ENCODE results near the gene TOMM40.
"Not testable (repeated sequence)": the region's sequence is repeated elsewhere in the genome, so short reads cannot be mapped to it uniquely, and the experiment has no call there.

TOMM40 gene

DNA sequence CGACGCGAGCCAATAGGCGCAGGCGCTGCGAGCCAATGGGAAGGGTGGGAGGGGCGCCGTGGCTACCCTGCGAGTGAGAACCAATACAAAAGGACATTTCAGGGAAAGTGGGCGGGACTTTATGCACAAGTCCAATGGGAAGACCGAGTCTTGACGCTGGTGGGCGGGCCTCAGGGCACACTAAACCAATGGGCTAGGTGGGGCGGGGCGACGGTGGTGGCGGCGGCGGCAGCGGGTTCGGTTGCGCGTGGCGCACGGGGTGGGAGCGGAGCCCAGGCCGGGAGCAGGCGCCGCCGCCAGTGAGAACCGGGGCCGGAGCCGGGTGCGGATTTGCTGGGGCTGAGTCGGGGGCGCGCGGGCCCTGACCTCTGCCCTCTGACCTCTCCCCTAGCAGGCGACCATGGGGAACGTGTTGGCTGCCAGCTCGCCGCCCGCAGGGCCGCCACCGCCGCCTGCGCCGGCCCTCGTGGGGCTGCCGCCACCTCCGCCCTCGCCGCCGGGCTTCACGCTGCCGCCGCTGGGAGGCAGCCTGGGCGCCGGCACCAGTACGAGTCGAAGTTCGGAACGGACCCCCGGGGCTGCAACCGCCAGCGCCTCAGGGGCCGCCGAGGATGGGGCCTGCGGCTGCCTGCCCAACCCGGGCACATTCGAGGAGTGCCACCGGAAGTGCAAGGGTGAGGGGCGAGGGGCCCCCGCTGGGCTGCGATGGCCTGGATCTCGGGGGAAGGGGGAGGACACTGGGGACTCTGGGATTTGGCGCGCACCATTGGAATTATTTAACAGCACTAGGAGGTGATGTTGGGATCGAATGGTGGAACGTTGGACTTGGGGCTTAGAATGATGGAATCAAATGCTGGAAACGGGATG lies at the start of gene TOMM40:
TSS of gene TOMM40 (plus strand) at position 239 of the 867 bp plus-strand sequence. CDS start at position 401, 162 bp downstream.
- DNase-seq = no peak

DNA sequence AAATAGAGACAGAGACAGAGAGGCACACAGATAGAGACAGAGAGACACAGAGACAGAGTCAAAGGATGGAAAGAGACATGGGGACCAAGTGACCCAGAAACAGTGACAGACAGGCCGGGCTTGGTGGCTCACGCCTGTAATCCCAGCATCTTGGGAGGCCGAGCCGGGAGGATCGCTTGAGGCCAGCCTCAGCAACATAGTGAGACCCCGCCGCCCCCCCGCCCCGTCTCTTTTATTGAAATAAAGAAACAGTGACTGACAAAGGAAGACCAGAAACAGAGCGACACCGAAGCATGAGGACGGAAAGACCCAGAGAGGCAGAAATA lies 45.8 kb upstream of the TOMM40 start:
- no peak for DNase-seq

DNA sequence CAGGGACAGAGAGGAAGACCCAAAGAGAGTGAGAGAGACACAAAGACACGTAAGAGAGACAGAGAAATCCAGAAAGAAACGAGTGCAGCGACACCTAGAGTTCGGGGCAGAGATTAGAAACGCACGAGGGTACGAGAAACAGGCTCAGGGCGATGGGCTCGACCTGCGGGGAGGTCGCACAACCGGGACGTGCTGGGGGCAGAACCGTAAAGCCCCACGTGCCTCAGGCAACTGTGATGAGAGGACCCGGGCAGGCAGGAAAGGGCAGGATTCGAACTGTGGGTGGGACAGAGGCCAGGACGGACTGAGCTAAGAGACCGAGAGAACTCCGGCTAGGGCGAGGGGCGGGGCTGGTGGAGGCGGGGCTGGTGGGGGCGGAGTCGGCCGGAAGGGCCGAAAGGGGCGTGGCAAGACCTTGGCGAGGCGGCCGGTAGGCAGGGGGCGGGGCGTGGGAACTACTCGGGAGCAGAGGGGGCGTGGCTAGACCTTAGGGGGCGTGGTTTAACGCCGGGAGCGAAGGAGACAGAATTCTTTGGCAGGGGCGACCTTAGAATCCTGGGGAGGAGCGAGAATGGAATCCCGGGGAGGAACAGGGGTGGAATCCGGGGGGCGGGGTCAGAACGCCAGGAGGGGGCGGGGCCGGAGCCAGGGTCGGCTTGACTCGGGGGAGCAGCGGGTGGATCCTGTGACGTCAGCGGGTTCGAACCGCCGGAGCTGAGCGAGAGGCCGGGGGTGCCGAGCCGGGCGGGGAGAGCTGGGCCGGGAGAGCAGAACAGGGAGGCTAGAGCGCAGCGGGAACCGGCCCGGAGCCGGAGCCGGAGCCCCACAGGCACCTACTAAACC lies 45.2 kb upstream of the TOMM40 start, which contains the start of gene NECTIN2:
TSS of gene NECTIN2 (plus strand) at position 686 of the 843 bp plus-strand sequence. CDS start 229 bp downstream, outside the sequence.
- DNase-seq = peak; percentile 98

DNA sequence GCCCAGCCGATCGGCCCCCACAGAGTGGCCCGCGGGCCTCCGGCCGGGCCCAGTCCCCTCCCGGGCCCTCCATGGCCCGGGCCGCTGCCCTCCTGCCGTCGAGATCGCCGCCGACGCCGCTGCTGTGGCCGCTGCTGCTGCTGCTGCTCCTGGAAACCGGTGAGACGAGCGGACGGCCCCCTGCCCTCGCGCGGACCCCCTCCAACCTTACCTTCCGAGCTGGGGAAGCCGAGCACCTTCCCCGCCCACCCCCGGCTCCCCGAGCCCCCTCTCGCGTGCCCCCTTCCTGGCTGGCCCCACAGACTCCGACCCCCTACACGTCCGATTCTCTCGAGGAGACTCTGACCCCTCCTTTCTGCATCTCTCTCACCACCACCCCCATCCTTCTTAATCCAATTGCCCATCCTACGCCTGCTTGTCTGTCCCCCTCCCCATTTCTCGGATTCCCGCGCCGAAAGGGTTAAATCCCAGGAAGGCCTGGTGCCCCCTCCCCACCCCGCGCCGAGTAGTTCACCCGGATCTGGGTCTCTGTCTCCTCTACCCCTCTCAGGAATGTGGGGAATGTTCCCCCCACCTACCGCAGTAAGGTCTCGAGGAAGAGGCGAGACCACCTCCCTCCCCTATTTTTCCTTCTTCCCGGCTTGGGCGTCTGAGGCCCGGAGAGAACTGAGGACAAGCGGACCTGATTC lies 44.5 kb upstream of the TOMM40 start:
- peak; percentile 62 for DNase-seq

DNA sequence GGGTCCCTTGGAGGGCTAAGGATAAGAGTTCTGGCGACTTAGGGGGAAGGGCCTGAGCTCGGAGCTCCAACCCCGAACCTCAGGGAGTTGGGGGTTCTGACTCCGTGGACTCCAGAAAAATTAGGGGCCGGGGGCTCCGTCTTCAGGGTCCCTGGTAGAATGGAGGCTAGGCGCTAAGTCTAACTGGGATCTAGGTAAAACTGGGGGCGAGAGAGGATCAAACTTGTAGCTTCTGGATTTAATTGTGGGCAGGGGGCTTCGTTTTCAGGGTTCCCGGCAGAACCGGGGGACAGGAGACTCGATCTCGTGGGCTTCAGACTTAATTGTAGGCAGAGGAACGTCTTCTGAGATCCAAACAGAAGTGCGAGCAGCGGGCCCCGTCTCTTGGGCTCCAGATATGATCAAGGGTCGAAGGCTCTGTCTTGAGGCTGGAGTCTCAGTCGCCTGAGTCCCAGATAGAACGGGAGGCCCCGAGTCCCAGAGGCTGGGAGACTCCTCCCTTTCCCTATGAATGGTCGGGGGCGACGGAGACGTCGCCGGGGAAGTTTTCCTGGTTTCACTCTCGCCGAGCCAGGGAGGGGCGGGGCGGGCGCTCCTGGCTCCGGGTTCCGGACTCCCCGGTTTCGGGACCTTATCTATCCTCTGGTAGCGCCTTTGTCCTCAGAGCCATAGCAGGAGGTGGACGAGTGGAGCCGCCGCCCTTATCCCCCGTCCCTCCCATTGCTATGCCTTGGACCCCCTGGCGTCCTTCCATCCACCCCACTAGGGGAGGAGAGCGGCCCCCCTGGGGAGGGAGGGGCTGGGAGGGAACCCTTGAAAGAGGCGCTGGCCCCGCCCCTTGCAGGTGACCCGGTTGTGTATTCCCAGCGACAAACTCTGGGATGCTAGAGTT lies 43.7 kb upstream of the TOMM40 start:
- DNase-seq = peak; percentile 50

DNA sequence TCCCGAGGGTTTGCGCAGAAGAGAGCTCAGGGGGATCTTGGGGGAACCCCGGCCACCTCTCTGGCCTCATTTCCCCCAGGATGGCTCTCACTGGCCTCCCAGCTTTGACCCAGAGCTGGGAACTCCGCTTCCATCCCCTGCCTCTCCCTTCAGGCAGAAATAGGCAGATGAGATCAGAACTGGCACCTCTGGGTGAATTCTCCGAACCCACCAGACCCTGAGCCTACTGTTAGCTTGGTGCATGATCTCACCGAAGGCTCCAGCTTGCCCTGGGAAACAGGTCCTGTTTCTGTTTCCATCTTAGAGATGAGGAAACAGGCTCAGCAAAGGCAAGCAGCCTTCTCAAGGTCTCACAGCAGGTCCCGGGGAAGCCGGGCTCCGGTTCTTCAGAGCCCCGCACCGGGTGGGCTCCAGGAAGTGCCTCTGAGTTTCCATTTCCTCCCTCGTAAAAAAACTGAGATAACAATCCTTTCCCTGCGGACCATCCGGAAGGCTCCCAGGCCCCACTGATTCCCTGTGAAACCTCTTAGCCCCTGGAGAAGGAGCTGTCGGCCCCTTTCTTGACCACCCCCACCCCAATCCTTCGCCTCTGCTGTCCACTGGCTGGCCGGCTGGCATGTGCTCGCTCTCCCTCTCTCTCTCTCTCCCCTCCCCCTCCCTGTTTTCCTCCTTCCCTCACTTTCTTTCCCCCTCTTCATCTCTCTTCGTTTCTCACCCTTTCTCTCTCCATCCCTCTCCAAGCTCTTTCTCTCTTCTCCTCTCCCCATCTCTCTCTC lies 42.8 kb upstream of the TOMM40 start:
- DNase-seq = peak; percentile 37

DNA sequence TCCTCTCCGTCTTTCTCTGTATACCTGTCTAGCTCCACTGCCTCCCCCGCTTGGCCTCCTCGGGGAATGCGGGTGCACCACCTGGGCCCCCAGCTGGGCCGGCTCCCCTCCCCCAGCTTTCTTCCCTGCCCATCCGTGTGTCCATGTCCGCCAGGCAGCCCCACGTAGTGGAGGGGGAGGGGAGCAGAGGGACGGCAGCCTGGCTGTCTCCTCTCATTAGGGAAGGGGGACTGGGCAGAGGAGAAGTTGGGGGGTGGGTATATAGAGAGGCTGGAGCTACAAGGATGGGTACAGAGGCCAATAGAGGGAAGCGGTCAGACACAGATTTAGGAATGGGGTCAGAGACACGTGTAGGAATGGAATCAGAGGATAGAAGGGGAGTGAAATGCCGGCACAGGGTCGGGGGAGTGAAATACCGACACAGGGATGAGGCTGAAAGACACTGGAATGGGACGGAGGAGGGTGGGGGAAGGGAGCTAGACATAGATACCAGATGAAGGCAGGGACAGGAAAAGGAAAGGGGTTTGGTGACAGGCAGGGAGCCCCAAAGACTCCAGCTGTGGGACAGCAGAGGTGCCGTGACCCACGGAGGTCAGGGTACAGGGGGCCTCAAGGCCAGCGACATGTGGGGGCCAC lies 42.1 kb upstream of the TOMM40 start:
- DNase-seq = no peak

DNA sequence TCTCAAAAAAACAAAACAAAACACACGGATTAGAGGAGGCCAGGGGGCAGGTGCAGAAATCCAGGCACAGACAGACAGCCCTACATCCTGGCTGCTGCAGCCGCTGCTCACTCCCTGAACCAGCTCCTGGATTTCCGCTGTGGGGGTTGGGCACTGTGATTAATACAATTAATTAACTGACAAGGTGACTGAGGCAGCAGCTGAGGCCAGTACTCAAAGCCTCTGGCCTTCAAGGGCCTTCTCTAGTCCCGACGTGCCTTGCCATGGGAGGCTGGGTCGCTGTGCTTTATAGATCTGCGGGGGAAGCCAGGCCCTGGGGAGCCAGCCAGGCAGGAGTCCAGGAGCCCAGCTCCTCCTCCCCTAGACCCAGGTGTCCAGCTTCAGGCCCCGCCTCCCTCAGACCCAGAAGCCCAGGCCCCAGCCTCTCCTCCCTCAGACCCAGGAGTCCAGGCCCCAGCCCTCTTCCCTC lies 40.4 kb upstream of the TOMM40 start:
- no peak for DNase-seq

DNA sequence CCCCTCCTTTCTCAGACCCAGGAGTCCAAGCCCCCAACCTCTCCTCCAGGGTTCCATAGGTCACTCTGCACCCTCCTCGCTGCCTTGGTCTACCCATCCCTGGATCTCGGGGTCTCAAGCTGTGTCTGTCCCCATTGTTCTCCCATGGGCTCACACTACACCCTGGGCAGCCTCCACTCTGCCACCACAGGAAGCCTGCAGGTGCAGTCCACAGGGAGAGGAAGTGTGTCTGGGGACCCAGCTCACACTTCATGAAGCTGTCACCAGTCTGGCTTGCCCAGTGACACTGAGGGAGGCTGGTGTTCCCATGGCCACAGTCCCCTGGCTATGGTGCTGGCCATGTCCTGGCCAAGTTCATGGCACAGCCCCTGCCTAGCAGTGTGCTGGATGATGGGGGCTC lies 39.6 kb upstream of the TOMM40 start:
- no peak for DNase-seq

DNA sequence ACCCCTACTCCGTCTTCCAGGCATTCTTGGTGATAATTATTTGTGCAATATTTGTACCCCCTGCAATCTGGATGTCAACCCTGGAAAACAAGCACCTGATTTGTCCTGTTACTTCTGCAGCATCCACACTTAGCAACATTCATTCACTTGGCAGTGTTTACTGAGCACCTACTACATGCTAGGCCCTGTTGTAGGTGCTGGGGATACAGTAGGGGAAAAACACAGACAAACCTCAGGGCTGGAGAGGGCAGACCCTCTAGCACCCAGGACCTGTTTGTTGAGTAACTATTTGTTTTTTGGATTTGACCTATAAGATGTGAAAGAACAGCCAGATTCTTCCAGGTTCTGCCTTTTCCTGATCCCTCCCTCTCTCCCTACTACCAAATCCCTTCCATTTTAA lies 35.4 kb upstream of the TOMM40 start:
- DNase-seq = no peak

DNA sequence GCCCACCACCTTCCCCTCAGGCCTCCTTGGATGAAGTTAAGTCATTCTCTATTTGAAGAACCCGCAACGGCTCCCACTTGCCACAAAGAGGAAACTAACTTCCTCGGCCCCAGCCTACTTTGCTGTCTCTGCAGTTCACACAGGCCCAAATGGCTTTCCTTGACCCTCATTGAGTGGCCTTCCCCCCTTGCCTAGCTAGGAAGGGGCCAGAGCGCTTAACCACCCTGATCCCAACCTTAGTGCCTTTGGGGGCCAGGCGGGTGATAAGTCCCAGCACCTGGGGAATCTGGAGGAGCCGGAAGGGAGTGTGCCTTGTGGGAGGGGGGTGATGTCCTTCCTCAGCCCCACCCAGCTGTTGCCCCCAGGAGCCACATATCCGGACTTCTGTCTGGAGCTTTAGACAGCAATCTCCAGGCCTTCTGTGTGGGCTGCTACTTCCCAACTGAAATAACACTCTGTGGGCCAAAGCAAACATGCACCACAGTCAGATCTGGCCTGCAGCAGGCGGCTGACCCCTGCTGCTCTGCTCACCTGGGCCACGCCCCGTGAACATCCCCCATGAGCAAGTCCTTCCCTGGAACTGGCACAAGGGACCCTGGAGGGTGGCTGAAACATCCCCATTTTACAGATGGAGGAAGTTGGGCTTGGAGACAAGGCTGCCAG lies 34.5 kb upstream of the TOMM40 start:
- no peak for DNase-seq

DNA sequence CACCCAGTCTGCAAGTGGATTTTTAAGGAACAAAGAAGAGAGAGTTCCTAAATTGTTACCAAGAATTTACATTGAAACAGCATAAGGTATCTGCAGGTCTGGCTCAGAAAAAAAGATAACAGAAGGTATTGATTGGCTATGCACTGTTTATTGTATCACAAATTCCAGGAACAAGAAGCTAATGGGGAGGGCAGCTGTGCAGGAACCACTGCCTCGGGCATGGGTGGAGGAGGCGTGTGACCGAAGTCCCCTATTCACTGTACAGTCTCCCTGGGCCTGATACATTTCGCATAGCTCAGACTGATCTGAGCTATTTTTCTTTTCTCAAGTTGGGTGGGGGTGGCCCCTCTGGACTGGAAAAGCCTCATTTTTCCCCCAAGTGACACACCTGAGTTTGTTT lies 33.2 kb upstream of the TOMM40 start:
- no peak for DNase-seq

DNA sequence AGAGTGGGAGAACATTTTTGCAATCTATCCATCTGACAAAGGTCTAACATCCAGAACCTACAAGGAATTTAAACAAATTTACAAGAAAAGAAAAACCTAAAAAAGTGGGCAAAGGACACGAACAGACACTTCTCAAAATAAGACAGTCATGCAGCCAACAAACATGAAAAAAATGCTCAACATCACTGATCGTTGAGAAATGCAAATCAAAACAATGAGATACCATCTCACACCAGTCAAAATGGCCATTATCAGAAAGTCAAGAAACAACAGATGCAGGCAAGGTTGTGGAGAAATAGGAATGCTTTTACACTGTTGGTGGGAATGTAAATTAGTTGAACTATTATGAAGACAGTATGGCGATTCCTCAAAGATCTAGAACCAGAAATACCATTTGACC lies 29.5 kb upstream of the TOMM40 start:
- DNase-seq = not testable (repeated sequence)

DNA sequence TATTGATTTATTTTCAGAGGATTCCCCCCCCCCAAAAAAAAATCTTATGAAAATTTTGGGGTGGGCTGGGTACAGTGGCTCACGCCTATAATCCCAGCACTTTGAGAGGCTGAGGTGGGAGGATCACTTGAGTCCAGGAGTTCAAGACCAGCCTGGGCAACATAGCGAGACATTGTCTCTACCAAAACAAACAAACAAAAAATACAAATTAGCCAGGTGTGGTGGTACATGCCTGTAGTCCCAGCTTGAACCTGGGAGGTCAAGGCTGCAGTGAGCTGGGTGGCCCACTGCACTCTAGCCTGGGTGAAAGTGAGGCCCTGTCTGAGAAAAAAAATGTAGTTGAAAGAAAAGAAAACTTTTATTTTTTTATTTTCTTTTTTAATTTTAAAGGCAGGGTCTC lies 27.1 kb upstream of the TOMM40 start:
- no peak for DNase-seq

DNA sequence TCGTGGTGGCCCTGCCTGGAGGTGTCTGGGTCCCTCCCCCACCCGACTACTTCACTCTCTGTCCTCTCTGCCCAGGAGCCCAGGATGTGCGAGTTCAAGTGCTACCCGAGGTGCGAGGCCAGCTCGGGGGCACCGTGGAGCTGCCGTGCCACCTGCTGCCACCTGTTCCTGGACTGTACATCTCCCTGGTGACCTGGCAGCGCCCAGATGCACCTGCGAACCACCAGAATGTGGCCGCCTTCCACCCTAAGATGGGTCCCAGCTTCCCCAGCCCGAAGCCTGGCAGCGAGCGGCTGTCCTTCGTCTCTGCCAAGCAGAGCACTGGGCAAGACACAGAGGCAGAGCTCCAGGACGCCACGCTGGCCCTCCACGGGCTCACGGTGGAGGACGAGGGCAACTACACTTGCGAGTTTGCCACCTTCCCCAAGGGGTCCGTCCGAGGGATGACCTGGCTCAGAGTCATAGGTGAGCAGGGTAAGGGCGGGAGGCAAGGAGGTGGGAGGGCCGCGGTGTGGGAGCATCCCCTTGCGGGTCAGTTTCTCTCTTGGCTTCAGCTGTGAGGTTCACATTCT lies 25.8 kb upstream of the TOMM40 start:
- DNase-seq = no peak

DNA sequence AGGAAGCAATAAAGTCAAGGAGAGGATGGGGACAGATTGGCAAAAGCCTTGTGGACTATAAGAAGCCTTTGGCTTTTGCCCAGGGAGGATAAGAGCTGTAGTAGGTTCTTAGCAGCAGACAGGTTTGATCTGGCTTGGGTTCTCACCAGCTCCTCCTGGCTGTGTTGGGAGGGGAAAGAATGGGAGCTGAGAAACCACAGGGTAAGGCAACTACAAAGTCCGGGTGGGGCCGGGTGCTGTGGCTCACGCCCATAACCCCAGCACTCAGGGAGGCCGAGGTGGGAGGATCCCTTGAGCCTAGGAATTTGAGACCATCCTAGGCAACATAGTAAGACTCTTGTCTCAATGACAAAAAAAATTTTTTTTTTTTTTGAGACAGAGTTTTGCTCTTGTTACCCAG lies 24.4 kb upstream of the TOMM40 start:
- no peak for DNase-seq

DNA sequence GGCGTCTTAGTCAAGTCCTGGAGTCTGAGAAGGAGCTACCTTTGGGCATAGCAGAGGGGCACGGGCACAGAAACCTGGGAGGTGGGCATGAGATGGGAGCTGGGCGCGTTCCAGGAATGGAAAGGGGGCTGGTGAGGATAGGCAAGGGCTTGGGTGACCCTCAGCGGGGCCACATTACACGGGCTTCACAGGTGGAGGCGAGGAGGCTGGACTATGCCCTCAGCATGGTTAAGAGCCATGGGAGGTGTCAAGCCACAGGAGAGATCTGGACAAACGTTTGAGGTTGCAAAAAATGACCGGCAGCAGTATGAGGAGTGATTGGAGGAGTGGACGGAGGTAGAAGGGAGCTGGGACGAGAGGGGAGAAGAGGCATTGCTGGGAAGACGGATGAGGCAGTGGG lies 23.5 kb upstream of the TOMM40 start:
- no peak for DNase-seq

DNA sequence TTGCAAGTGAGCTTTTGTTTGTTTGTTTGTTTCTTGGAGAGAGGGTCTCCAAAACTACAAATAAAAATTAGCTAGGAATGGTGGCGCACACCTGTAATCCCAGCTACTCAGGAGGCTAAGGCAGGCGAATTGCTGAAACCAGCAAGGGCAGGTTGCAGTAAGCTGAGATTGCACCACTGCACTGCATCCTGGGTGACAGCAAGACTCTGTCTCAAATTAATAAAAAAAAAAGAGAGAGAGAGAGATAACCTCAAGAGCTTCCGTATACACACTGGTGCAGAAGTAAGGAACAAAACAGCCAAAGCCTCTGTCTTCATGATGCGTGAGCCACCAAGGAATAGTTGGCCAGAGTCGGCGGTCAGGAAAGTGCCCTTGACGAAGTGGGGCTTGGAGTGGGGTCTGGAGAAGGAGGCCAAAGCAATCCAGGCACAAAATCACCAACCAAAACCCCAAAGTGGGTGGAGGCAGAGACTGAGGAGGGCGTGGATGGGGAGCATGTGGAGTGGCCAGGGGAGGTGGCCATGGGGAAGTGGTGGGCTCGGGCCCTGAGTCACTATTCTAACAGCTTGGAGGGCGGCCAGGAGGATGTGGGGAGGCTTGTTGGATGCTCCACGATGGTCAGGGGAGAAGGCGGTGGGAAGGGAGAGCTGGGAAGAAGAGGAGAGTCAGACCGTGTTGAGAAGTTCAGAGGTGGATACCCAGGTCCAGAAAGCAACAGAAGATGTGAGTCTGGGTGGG lies 21.2 kb upstream of the TOMM40 start:
- DNase-seq = peak; percentile 68

DNA sequence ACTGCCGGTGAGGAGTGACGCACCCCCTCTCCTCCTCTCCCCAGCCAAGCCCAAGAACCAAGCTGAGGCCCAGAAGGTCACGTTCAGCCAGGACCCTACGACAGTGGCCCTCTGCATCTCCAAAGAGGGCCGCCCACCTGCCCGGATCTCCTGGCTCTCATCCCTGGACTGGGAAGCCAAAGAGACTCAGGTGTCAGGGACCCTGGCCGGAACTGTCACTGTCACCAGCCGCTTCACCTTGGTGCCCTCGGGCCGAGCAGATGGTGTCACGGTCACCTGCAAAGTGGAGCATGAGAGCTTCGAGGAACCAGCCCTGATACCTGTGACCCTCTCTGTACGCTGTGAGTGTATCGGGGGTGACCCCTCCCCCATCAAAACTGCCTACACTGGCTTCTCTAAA lies 19.2 kb upstream of the TOMM40 start:
- DNase-seq = no peak

Measured in fibroblast of skin of right quadriceps (primary cell).